ENCODE results near the gene FAM3A.

FAM3A gene

DNA sequence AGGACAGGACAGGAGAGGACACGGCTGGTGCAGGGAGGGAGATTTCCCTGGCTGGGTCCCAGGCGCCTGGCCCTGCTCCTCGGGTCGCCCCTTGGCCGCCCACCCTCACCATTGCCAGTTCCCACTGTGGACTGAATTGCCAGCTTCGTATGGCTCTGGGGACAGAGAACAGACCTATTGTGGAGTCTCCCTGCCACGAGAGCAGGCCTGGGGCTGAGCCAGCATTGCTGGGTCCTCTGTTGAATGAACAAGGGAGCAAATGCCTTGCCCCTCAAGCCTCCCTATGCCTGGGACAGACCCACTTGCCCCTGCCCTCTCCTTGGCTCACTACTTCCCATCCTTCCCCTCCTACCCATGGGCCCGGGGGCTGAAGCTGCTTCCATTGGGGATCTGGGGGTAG is 53.6 kb downstream of the FAM3A start:
- no peak for DNase-seq (ENCODE audit: low read depth in 2 of 2, low spot score in 1 of 2)

DNA sequence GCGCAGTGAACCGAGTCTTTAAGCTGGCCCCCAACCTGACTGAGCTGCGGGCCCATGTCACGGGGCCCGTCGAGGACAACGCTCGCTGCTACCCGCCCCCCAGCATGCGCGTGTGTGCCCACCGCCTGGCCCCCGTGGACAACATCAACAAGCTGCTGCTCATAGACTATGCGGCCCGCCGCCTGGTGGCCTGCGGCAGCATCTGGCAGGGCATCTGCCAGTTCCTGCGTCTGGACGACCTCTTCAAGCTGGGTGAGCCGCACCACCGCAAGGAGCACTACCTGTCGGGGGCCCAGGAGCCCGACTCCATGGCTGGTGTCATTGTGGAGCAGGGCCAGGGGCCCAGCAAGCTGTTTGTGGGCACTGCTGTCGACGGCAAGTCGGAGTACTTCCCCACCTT is 55.7 kb downstream of the FAM3A start:
- DNase-seq (ENCODE audit: low read depth in 2 of 2, low spot score in 1 of 2), result no peak

DNA sequence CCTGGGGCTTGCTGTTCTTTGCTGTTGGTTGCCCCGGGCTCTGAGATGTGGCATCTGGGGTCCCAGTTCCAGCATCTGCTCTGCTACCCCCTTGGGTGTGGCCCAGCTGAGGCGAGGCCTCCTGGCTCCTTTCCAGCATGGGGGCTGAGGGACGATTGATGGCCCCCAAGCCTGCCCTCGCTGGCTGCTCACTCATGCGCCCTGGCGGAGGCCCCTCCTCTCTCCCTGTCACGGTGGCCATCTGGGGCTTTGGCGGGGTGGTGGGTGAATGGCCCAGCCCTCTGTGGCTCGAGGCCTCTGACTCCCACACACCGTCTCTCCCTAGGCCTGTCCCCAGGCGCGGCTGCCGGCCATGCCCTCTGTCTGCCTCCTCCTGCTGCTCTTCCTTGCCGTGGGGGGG is 56.2 kb downstream of the FAM3A start:
- no peak for DNase-seq (ENCODE audit: low read depth in 2 of 2, low spot score in 1 of 2)

DNA sequence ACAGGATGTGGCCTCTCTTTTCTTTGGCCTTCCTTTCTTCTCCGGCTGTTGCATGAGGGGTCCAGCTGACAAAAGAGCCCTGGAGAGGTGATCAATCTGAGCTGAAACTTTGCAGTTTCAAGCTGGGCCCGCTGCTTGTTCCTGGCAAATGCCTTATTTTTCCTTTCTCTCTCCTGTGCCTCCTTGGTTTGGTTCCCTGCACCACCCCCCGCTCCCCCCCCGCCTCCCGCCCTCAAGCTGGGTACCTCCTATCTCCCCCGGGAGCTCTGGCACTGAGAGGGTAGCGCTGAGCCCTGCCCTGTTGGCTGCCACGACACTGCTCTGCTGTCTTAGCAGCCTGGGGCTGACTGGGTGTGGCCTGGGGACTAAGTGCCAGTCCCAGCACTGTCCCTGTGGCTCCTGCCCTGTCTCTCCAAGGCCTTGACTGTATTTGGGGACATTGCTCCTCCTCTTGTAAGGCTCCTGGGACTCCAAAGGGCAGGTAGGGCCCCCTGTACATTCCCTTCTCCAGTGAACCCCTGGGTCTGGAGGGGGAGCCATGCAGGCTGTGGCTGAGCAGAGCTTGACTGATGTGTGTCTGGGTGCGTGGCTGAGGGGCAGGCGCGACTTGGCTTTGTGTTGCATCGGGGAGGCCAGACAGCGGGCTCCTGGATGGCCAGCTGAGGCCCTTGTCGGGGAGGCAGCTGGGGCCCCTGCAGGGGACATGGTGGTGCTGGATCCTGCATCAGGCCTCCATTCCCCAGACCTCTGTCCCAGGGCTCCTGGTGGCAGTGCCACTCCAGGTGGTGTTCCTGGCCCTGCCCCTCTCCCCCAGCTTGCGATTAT is 56.9 kb downstream of the FAM3A start:
- no peak for DNase-seq (ENCODE audit: low read depth in 2 of 2, low spot score in 1 of 2)

DNA sequence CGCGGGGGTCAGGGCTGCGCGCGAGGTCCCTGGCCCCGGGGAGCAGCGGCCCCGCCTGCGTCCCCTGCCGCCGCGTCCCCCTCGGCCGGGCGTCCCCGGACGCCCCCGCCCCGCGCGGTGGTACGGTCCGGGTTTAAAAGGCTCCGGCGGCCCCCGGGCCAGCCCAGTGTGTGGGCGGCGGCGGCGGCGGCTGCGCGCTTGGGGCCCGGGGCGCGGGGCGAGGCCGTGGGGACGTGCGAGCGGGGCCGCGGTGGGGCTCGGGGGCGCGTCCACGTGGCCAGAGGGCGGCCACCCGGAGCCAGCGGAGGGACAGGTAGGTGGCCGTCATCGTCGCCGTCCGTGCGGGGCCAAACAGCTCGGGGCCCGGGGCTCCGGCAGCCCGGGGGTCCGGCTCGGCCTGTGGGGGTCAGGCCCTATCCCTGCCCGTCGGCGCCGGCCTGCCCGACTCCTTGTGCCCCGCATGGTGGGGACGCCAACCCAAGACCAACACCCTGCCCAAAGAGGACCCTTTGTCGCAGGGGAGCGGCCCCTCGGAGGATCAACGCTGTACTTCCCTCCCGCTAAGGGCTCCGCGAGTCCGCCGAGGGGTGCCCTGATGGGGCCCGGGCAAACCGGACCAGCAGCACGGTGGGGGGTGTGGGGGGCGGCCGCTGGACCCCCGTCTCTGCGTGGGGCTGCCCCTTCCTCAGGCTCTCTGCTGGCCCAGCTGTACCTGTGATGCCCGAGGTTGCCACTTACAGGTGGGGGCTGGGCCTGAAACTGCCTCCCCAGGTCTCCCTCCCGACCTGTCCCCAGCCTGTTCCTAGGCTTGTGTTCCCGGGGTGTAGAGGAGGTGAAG is 57.7 kb downstream of the FAM3A start, which contains the start of gene PLXNA3:
PLXNA3 (plus strand) TSS at position 166 of the 838 bp plus-strand sequence. CDS start 1,903 bp downstream, outside the sequence.
- peak in 1 of 2 donors; percentile 49 for DNase-seq (ENCODE audit: low read depth in 2 of 2, low spot score in 1 of 2)

DNA sequence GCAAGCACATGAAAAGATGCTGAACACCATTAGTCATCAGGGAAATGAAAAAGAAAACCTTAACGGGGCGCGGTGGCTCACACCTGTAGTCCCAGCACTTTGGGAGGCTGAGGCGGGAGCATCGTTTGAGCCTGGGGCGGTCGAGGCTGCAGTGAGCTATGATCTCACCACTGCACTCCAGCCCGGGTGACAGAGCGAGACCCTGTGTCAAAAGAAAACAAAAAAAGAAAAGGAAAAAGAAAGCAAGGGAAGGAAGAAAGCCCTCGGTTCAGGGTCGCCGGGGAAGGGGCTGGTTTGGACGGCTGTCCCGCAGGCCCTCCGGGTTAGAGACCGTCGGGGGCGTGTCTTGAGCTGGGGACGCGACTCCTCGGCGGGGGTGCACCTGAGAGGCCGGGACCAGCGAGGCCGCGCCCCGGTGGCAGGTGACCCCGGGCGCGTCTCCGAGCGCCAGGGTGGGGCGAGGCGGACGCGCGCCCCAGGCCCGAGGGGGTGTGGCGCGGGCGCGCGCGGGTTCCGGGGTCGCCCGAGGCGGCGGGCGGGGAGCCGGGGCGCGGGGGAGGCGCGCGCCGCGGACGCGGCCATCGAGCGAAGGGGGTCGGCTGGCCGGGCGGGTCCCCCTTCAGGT is 58.4 kb downstream of the FAM3A start:
- DNase-seq (ENCODE audit: low read depth in 2 of 2, low spot score in 1 of 2), result peak in 1 of 2 donors; percentile 19
